HG03060 (cell line): Measurements from ENCODE around the gene TNFAIP8L3.

ENCODE experiments used
- ATAC-seq: cut with Tn5 transposase; IDR thresholded peaks from one replicate; pipeline ENCODE4 v1.9.1; 2021; ENCODE audit warnings: low read depth, moderate number of reproducible peaks; ENCODE audit not compliant: unreplicated experiment

The TNFAIP8L3 gene

DNA sequence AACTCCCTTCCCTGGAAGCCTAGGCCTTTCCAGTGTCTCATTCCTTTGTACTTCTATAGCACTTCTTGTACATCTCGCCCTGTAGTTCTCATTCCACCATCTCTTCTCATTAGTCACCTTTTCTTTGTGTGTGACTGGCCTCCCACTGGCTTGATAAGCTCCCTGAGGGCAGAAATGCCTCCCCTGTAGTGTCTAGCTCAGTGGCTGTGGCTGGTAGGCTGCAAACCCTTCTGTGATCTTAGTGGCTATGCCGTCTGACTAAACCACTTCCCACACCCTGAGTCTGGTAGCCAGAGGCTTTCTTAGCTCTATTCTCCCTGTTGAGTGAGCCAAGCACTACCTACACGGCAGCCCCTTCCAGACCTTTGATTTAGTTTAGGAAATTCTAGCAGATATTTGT lies 24.4 kb upstream of the TNFAIP8L3 start:
- ATAC-seq, result no peak

GRCh38 chr15:51117270-51117669 lies 22.6 kb upstream of the TNFAIP8L3 start:
- ATAC-seq, result no peak

DNA sequence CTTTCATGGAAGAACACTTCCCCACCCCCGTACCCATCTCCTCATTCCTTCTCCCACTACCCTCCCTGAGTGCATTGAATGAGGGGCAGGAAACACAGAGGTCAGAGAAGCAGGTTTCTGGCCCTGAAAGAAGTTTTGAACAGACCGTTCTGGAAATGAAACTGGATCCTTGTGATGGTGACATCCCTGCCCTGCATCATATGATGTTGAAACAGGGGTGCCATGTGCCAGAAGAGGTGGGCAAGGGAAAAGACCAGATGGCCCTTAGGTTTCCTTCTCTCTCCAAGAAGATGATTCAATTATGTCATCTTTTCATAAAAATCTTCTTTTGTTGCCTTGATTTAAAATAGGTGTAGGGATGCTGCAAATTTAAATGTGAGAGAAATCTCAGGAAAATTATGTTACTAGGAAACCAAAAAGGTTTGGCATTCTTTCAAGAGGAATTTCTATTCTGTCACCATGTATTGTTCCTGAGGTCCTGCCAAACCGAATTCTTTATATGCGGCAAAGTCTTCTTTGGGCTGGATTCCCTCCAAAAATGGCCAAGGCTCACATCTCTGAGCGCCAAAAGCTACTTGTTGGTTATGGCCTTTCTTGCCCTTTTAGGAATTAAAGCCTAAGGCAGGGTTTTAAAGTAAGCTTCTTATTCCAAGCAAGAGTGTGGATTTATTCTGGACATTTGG lies 19.9 kb upstream of the TNFAIP8L3 start:
- no peak for ATAC-seq

GRCh38 chr15:51112078-51112477 lies 17.4 kb upstream of the TNFAIP8L3 start:
- ATAC-seq, result no peak

- ATAC-seq, result no peak
Measured at GRCh38 chr15:51111061-51111460, 16.4 kb upstream of the TNFAIP8L3 start.

DNA sequence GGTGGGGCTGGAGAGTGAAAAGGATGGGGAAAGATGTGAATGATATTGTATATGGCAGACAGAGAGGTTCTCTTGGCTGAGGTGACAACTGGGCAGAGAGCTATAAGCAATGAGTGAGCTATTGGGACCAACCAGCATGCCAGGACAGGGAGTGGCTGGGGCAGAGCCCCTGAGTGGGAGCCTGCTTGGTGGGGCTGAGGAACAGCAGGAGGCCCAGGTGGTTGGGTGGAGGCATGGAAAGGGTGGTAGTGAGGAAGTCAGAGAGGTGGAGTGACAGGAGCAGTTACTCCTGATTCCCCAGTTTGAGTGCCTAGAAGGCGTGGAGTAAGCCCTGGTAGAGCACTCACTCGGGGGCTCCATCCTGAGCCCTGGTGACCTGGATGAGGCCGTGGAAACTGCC lies 15.5 kb upstream of the TNFAIP8L3 start:
- no peak for ATAC-seq

- ATAC-seq, result no peak
Measured at GRCh38 chr15:51108933-51109550, 14.3 kb upstream of the TNFAIP8L3 start.

- ATAC-seq, result no peak
Measured at GRCh38 chr15:51107612-51108011, 12.9 kb upstream of the TNFAIP8L3 start.

- ATAC-seq, result no peak
Measured at GRCh38 chr15:51106481-51106880, 11.8 kb upstream of the TNFAIP8L3 start.

DNA sequence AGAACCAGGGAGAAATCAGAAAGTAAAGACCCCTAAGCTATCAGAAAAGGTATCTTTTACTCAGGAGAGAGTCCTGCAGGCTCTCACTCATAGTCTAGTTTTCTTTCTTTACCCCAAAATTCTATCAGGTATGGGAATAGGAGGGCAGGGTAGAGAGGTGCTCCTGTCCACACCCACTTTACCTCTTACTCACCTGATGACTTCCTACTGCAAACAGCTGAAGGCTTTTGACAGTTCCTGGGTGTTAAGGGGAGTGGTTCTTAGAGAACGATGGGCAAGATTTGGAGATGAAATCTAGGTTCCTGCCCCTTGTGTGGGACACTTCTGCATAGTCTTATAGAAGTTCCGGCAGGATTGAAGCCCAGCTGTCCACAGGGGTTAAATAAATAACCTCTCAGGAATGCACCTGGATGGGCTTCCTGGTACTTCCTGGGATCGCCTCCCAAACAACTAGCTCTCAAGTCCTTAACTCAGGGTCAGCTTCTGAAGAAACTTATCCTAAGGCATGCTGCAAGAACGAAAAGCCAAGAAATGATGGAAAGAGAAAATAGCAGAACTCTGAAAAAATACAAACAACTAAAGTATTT lies 10.8 kb upstream of the TNFAIP8L3 start:
- no peak for ATAC-seq

- ATAC-seq, result no peak
Measured at GRCh38 chr15:51104512-51104911, 9.8 kb upstream of the TNFAIP8L3 start.

GRCh38 chr15:51103330-51103729 lies 8.6 kb upstream of the TNFAIP8L3 start:
- ATAC-seq, result no peak

DNA sequence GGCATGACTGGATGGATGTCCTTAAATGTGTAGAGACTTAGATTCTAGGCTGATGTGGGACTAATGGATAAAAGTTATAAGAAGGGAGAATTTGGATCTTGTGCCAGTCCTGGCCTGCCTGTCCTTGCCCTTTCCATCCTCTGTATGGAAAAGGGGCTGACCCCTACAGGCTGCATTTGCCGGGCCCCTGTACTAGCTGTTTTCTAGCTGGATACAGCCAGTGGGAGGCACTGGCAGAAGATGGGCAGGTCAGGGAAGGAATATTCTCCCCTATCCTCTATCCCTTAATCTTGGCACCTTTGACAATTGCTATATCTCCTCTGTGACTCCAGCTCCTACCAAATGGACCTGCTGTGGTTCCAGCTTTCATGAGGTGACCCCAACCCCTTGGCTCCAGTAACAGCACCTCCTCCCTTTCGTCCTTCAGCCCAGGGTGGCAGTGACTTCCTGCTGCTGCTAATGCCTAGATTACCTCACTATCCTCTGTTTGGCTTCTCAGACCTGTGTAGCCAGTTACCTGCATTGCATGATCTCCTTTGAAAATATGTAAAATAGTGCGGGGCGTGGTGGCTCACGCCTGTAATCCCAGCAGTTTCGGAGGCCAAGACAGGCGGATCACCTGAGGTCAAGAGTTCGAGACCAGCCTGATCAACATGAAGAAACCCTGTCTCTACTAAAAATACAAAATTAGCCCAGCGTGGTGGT lies 6.2 kb upstream of the TNFAIP8L3 start:
- ATAC-seq, result no peak

GRCh38 chr15:51099185-51099584 lies 4.5 kb upstream of the TNFAIP8L3 start:
- no peak for ATAC-seq

DNA sequence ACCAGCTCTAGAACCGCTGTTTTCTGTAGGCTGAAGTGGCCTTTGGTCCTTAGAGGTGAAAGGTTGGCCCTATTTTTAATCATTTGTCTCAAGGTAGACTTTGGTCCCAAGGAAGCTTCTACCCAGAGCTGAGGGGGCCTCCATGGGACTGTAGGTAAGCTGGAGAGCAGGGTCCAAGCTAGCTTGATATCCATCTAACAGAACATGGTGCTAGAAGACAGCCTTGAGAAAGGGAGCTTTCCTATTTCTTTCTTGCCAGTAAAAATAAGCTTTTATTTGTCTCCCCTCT lies 3.6 kb upstream of the TNFAIP8L3 start:
- no peak for ATAC-seq

DNA sequence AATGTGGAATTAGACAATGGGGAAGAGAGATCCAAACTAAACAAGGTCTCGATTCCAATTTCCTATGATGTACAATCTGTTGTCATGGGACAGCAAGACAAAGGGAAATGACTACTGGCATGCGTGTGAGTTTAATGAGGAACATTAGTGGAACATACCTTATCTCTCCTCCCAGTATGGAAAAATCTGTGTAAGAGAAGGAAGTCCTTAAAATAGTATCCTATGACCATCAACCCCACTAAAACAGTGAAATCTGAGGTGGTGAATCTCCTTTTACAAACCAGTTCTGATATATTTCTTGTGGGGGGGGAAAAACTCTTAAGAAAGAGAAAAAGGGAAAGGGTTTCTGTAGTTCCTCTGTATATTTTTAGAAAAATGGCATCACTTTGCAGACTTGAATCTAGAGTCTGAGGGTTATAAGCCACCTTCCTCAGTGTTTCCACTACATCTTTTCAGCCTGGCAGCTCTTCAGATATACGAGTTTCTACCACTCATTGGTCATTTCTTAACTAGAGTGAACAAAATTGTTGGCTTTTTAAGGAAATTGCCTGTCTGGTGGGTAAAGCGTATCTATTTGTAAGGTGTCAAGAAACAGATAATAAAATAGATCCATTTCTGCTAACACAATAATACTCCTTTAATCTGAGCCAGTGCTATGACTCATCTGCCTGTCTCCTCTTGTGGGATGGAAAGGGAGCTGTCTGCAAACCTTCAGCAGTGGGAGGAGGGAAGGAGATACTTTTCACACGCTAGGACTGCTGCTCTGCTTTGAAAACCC lies 3.0 kb upstream of the TNFAIP8L3 start:
- no peak for ATAC-seq

DNA sequence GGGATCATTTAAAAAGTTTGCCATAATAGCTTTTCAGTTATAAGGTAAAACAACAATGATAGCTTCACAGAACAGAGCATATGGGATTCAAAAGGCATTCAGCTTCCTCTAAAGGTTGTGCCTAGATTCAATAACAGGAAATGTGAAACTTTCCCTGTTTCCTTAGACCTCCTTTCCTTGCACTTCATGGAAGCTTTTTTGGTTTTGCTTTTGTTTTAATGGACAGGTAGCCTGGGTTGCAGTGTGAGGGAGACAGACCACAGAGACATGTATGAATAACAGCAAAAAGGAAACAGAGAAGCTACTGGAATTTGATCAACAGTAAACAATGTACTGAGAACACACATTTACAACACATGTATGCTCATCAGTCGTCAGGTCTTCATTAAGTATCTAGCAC lies 2.3 kb upstream of the TNFAIP8L3 start:
- no peak for ATAC-seq

GRCh38 chr15:51095681-51096331 lies 1.1 kb upstream of the TNFAIP8L3 start:
- ATAC-seq, result no peak

DNA sequence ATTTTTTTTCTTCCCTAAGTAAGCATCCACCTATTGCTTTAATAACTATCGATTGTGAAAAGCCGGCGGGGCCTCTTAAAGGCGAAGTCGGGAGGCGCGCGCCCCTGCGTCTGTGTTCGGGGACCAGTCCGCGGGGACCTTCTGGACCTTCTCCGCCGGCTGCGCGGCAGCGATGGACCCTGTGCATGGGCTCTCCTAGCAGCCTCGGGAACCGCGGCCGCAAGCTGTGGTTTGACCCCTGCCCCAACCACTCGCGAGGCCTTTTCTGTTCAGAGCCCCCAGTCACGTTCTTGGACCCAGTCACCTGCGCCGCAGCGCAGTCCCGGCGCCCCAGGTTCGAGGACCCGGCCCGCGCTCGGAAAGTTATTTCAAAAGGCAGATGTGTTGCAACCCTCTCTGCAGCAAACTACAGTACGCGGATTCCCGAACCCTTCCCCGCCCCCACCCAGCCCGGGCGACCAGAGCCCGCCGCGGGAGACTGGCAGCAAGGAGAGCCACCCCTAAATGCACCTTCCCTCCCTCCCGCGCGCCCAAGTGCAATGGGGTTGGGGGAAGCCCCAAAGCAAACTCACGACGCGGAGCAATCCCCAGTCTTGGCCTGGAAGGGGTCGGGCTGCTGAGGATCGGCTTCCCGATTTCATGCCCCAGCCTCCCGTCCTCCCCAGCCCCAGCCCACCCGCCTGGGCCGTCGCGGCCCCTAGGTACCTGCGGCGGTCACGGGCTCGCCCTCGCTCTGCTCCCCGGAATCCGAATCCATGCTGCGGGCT lies 684 bp downstream of the TNFAIP8L3 start:
- ATAC-seq, result no peak

DNA sequence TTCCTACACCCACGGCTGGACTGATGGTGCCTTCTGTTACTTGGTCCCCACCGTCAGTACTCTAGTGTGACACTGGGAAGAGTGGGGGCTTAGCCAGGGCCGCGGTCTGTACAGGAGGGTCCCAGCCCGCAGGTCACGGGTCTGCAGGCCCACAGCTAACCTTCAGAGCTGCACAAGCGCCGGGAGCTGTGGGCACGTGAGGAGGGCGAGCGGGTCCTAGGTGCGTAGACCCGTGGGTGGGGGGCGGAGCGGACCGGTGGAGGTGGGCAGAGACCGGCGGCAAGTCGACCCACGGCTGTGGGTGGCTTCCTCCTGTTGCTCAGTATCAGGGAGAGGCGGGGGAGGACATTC lies 1.2 kb downstream of the TNFAIP8L3 start:
- ATAC-seq, result no peak
